Fibroblast of the aortic adventitia (primary cell): ENCODE results near the gene RGS5. TPM values are rescaled to one million over a fixed set of nuclear protein-coding genes. Genes with fewer than 3 reads are reported as not detected.

ENCODE experiments used
- DNase-seq: peaks from one replicate; pipeline ENCODE4 v3.0.0-alpha.2; 2010; ENCODE audit warnings: low read depth
- H3K4me3 ChIP-seq: 2 replicates; pipeline ENCODE4 v1.5.1; 2011; ENCODE audit warnings: low read depth, mild to moderate bottlenecking, control low read depth, low read length, moderate library complexity
- CTCF ChIP-seq: IDR thresholded peaks from 2 replicates; pipeline ENCODE4 v1.5.1; 2011; ENCODE audit warnings: mild to moderate bottlenecking, low read length, control low read depth, inconsistent platforms; ENCODE audit not compliant: insufficient read depth
- total RNA-seq: library from RNA; depleted of rRNA; stranded (reverse); fragments of >200 nt; gene quantifications from 2 replicates; pipeline ENCODE4 v1.2.3, GENCODE V29; 2012; ENCODE audit warnings: low replicate concordance

Gene RGS5
- total RNA-seq, 1 donor = 20.2 TPM

DNA sequence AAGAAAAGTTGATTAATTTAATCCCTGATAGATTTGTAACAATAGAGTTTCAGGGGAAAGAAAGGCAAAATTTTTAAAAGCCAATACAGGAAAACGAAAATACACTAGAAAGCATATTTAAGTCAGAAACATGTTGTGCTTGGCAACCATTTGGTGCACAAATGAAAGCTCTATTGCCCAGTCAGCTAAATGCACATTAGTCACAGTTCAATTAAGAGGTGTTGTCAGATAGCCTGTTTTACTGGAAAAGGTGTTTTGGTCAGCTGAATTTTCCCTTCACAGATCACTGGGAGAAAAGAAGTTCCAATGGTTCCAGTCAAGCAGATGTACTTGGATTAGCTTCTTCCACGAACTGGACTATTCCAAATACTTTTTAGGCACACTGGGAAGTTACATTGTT, 108.1 kb downstream of the RGS5 start:
- no peak overlapping the region for H3K4me3 ChIP-seq
- peak; percentile 34 for DNase-seq
- TF ChIP-seq CTCF = no peak

GRCh38 chr1:163094182-163094581, 108.5 kb downstream of the RGS5 start:
- no peak for TF ChIP-seq CTCF
- DNase-seq = no peak
- no peak overlapping the region for H3K4me3 ChIP-seq

- no peak for TF ChIP-seq CTCF
- no peak overlapping the region for H3K4me3 ChIP-seq
- DNase-seq = no peak
These were observed 109.1 kb downstream of the RGS5 start for GRCh38 chr1:163093579-163093978.

GRCh38 chr1:163093169-163093568, 109.5 kb downstream of the RGS5 start:
- H3K4me3 ChIP-seq = no peak overlapping the region
- no peak for DNase-seq
- TF ChIP-seq CTCF = no peak

Other genes starting within 250 kb of the RGS5 start
- 255 and 538 TPM in 2 replicates for gene RGS4, start 133.6 kb downstream of the RGS5 start, total RNA-seq
- gene NUF2, start 119.0 kb upstream of the RGS5 start, total RNA-seq = 1.2 and 25.8 TPM in 2 replicates